PC-9 (cell line): ENCODE data around the gene MKS1. TPM values are rescaled to one million over a fixed set of nuclear protein-coding genes. Genes with fewer than 3 reads are reported as not detected.

Experiments
- BruUV-seq: library from RNA; stranded (reverse); fragments of 400-500 nt; replicated peaks from 2 replicates; lab custom pipeline; 2021; lab: Mats Ljungman, UMichigan
- CTCF ChIA-PET: fragments of 300-600 bp; sonication (Branson Sonifier 250); formaldehyde crosslinking; loops from one replicate; lab custom pipeline; 2022; ENCODE audit warnings: antibody characterized with exemption; lab: Charles Lee
- POLR2A ChIA-PET: fragments of 300-600 bp; sonication (Branson Sonifier 250); formaldehyde crosslinking; loops from one replicate; lab custom pipeline; 2022; ENCODE audit warnings: antibody characterized with exemption; ENCODE audit not compliant: unreplicated experiment; lab: Charles Lee
- DNase-seq, 2 experiments: peaks; one replicate each; pipeline versions ENCODE4 v3.0.0 to v3.0.0-alpha.2; 2015 to 2022; ENCODE audit warnings: mixed read lengths in 1 of 2
- H2AFZ ChIP-seq: fragments of 200-600 bp; sonication (generic); 2 replicates; pipeline ENCODE4 v1.8.1; 2017; ENCODE audit warnings: antibody characterized with exemption
- H3F3A ChIP-seq: fragments of 200-600 bp; sonication (generic); 2 replicates; pipeline ENCODE4 v1.8.1; 2017; ENCODE audit warnings: antibody characterized with exemption, mild to moderate bottlenecking, low read depth; ENCODE audit not compliant: insufficient read depth
- H3K27ac ChIP-seq: fragments of 200-600 bp; sonication (generic); 2 replicates; pipeline ENCODE4 v1.6.1; 2016; ENCODE audit warnings: mixed run types
- H3K27me3 ChIP-seq: fragments of 200-600 bp; sonication (generic); 2 replicates; pipeline ENCODE4 v1.6.1; 2016; ENCODE audit warnings: low read depth, mixed run types; ENCODE audit not compliant: insufficient read depth
- H3K36me3 ChIP-seq: fragments of 200-600 bp; sonication (generic); 2 replicates; pipeline ENCODE4 v1.6.1; 2016; ENCODE audit warnings: low read depth, mixed run types
- H3K4me1 ChIP-seq: fragments of 200-600 bp; sonication (generic); replicated peaks from 2 replicates; pipeline ENCODE4 v1.6.1; 2016; ENCODE audit warnings: mixed run types; ENCODE audit not compliant: insufficient read depth
- H3K4me2 ChIP-seq: fragments of 200-600 bp; sonication (generic); 2 replicates; pipeline ENCODE4 v1.6.1; 2017; ENCODE audit warnings: mixed run types
- H3K4me3 ChIP-seq: fragments of 200-600 bp; sonication (generic); 2 replicates; pipeline ENCODE4 v1.6.1; 2016; ENCODE audit warnings: mixed run types
- H3K79me2 ChIP-seq: fragments of 200-600 bp; sonication (generic); 2 replicates; pipeline ENCODE4 v1.6.1; 2017; ENCODE audit warnings: low read depth, mixed run types
- H3K9me2 ChIP-seq: fragments of 200-600 bp; sonication (generic); 2 replicates; pipeline ENCODE4 v1.8.1; 2017; ENCODE audit warnings: mild to moderate bottlenecking; ENCODE audit not compliant: insufficient read depth
- H3K9me3 ChIP-seq: fragments of 200-600 bp; sonication (generic); 2 replicates; pipeline ENCODE4 v1.8.1; 2016; ENCODE audit warnings: low read depth; ENCODE audit not compliant: insufficient read depth
- H4K20me1 ChIP-seq: fragments of 200-600 bp; sonication (generic); 2 replicates; pipeline ENCODE4 v1.8.1; 2017; ENCODE audit not compliant: insufficient read depth
- EZH2 ChIP-seq: fragments of 200-600 bp; sonication (generic); IDR thresholded peaks from 2 replicates; pipeline ENCODE4 v1.8.0; 2017; ENCODE audit warnings: antibody characterized with exemption, low read depth
- intact Hi-C: fragments of 100-400 bp; cut with micrococcal nuclease; formaldehyde crosslinking; loops from one replicate; pipeline ENCODE4 v1.10.0; 2022; ENCODE audit not compliant: unreplicated experiment
- total RNA-seq: library from RNA; stranded (reverse); gene quantifications from 2 replicates; pipeline ENCODE4 v1.2.3, GENCODE V29; 2021
- TF ChIP-seq, protein P1 (sequence below): fragments of 200-600 bp; sonication (generic); conservative IDR thresholded peaks from 2 replicates; pipeline ENCODE4 v1.6.1; 2017; ENCODE audit warnings: mixed run types, antibody characterized with exemption, mild to moderate bottlenecking, moderate library complexity

The MKS1 gene
- total RNA-seq, 1 experiment from 2014 or later: 28.6 TPM

DNA sequence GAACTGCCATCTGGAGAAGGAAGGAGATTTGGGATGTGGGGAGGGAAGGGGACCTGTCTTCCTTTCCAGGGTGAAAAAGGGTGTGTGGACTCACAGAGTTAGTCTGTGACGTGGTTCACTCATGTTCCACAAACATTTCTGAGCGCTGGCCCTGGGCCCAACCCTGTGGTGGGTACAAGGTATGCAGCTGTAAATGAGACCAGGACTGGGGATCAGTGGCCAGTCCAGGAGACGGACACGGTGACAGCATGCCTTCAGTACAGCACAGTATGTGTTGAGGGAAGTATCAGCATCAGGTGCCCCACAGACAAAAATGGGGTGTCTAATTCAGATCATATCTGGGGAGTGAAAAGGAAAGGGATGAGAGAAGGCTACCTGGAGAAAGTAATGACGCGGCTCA, 32.0 kb downstream of the MKS1 start:
- H3F3A ChIP-seq: no peaks in the 10 kb centered on the region
- H3K79me2 ChIP-seq: no peaks in the 10 kb centered on the region
- ChIA-PET POLR2A (no interaction called here), CTCF (no interaction called here)
- no peak overlapping the region for H2AFZ ChIP-seq
- H3K4me1 ChIP-seq: no peaks in the 10 kb centered on the region
- no TSS peak for BruUV-seq
- H3K4me3 ChIP-seq: no peak overlapping the region
- no peaks in the 10 kb centered on the region for H3K9me2 ChIP-seq
- H3K9me3 ChIP-seq: no peaks in the 10 kb centered on the region
- peaks cover 69% of the 10 kb centered on the region for H3K27me3 ChIP-seq
- H3K27ac ChIP-seq: no peak overlapping the region
- no peak for DNase-seq
- TF ChIP-seq, protein P1, sequence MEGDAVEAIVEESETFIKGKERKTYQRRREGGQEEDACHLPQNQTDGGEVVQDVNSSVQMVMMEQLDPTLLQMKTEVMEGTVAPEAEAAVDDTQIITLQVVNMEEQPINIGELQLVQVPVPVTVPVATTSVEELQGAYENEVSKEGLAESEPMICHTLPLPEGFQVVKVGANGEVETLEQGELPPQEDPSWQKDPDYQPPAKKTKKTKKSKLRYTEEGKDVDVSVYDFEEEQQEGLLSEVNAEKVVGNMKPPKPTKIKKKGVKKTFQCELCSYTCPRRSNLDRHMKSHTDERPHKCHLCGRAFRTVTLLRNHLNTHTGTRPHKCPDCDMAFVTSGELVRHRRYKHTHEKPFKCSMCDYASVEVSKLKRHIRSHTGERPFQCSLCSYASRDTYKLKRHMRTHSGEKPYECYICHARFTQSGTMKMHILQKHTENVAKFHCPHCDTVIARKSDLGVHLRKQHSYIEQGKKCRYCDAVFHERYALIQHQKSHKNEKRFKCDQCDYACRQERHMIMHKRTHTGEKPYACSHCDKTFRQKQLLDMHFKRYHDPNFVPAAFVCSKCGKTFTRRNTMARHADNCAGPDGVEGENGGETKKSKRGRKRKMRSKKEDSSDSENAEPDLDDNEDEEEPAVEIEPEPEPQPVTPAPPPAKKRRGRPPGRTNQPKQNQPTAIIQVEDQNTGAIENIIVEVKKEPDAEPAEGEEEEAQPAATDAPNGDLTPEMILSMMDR: no peak
- no peak for TF ChIP-seq EZH2
- no peak overlapping the region for H3K4me2 ChIP-seq
- intact Hi-C loops: no loop called here
- H4K20me1 ChIP-seq: no peaks in the 10 kb centered on the region
- H3K36me3 ChIP-seq: no peaks in the 10 kb centered on the region

DNA sequence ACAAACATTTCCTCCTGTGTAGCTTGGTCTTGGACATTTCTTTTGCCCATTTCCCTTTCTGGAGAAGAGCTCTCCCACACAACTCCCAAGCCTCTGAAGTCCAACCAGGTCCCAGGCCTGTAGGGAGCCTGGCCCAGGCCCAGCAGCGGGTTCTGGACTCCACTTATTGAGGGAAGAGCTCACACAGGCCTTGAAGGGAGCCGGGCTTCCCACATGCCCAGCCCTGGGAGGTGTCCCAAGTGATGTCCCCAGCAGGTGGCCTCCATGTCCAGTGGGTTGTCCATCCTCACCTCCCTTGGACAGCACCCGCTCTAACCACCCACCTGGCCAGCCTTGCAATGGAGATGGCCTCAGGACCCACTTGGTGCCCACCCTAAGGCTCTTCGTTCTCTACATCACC, 32.5 kb downstream of the MKS1 start:
- Histone ChIP-seq H3K4me3 (no peak overlapping the region), H3K9me3 (no peaks in the 10 kb centered on the region), H3F3A (no peaks in the 10 kb centered on the region), H3K4me2 (no peak overlapping the region), H4K20me1 (no peaks in the 10 kb centered on the region), H3K27me3 (peaks cover 69% of the 10 kb centered on the region), H3K27ac (no peak overlapping the region), H3K79me2 (no peaks in the 10 kb centered on the region), H2AFZ (no peak overlapping the region), H3K4me1 (no peaks in the 10 kb centered on the region), H3K36me3 (no peaks in the 10 kb centered on the region), H3K9me2 (no peaks in the 10 kb centered on the region)
- intact Hi-C loops: no loop called here
- DNase-seq: no peak
- no peak for TF ChIP-seq EZH2
- TF ChIP-seq, protein P1: no peak
- POLR2A ChIA-PET: interaction anchor here (0.6 kb wide), 1 partner anchor 141 kb away, joined by 3 read pairs; no protein-coding TSS in a partner anchor
- CTCF ChIA-PET: no interaction called here
- BruUV-seq: no TSS peak

DNA sequence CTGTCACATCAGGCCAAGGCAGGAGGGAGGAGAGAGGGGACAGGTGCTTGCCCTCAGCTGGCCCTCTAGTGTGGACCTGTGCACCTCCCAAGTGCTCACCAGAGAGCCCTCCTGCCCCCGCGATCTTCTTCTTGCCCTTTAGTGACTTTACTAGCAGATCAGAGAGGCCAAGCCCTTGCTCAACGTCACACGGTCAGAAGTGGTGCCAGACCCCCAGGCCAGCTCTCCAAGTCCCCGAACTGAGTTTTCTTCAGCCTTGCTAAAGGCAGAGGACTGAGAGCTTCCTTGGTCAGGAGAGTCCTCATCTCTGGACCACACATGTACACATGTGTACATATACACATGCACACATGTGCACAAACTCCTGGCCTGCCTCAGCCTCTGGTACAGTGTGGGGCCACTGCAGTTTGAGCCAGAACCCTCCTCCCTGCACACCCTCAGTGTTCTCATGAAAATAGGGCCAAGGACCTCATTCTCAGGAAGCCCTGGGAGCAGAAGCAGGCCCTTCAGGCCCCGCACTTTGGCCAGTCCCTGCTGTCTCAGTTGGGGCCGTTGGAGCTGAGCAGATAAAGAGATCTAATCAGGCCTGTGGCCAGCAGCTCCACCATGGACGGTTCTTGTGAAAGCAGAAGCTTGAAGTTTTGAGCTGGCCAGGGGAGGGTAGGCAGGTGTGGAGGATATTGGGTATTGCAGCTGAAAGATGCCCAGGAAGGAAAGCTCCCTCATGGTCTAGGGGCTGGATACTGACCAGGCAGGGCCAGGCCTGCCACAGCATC, 33.9 kb downstream of the MKS1 start:
- Histone ChIP-seq H3K79me2 (no peaks in the 10 kb centered on the region), H3K36me3 (no peaks in the 10 kb centered on the region), H3K4me2 (no peak overlapping the region), H3F3A (no peaks in the 10 kb centered on the region), H3K27me3 (peaks cover 70% of the 10 kb centered on the region), H3K9me2 (no peaks in the 10 kb centered on the region), H3K27ac (no peak overlapping the region), H2AFZ (no peak overlapping the region), H3K9me3 (no peaks in the 10 kb centered on the region), H4K20me1 (no peaks in the 10 kb centered on the region), H3K4me3 (no peak overlapping the region), H3K4me1 (no peaks in the 10 kb centered on the region)
- ChIA-PET POLR2A (no interaction called here), CTCF (no interaction called here)
- no peak for TF ChIP-seq EZH2
- TF ChIP-seq, protein P1: no peak
- no peak for DNase-seq
- BruUV-seq: no TSS peak
- intact Hi-C loops: no loop called here
